ENCODE data around the gene MSRB3. TPM values are rescaled to one million over a fixed set of nuclear protein-coding genes. Genes with fewer than 3 reads are reported as not detected.
"Not testable (repeated sequence)": the region's sequence is repeated elsewhere in the genome, so short reads cannot be mapped to it uniquely, and the experiment has no call there.

The MSRB3 gene
- total RNA-seq, 1 experiment from 2014 or later: 0.55 TPM

- H3K4me1 ChIP-seq (replicated peaks; ENCODE audit: insufficient read depth): peaks cover 5% of the 10 kb centered on the region
- H3K9me3 ChIP-seq (ENCODE audit: insufficient read depth, low read depth): no peaks in the 10 kb centered on the region
- no TSS peak for BruUV-seq (replicated peaks)
- DNase-seq: no peak
- H4K20me1 ChIP-seq (ENCODE audit: insufficient read depth): no peaks in the 10 kb centered on the region
- no peaks in the 10 kb centered on the region for H3K36me3 ChIP-seq (ENCODE audit: low read depth)
- H3K9me2 ChIP-seq (ENCODE audit: insufficient read depth): no peaks in the 10 kb centered on the region
- no peak overlapping the region for H3K4me3 ChIP-seq
- H3K4me2 ChIP-seq: no peak overlapping the region
- POLR2A ChIA-PET (ENCODE audit: unreplicated experiment): no interaction called here
- CTCF ChIA-PET: no interaction called here
- intact Hi-C loops (cut with micrococcal nuclease; ENCODE audit: unreplicated experiment): no loop called here
- H2AFZ ChIP-seq: no peak overlapping the region
- no peaks in the 10 kb centered on the region for H3K27me3 ChIP-seq (ENCODE audit: insufficient read depth, low read depth)
- H3K79me2 ChIP-seq (ENCODE audit: low read depth): no peaks in the 10 kb centered on the region
- TF ChIP-seq EZH2 (IDR thresholded peaks at IDR 0.05; ENCODE audit: low read depth) (no peak), CTCF (conservative IDR thresholded peaks at IDR 0.05) (no peak)
- no peaks in the 10 kb centered on the region for H3F3A ChIP-seq (ENCODE audit: insufficient read depth, low read depth)
- H3K27ac ChIP-seq: no peak overlapping the region
These were observed 172.1 kb downstream of the MSRB3 start for GRCh38 chr12:65450625-65451024.

GRCh38 chr12:65454115-65454787, 175.8 kb downstream of the MSRB3 start:
- intact Hi-C loops (cut with micrococcal nuclease; ENCODE audit: unreplicated experiment): no loop called here
- DNase-seq: no peak
- H3K4me2 ChIP-seq: no peak overlapping the region
- CTCF ChIA-PET: no interaction called here
- H3K36me3 ChIP-seq (ENCODE audit: low read depth): no peaks in the 10 kb centered on the region
- H4K20me1 ChIP-seq (ENCODE audit: insufficient read depth): no peaks in the 10 kb centered on the region
- H3K4me1 ChIP-seq (replicated peaks; ENCODE audit: insufficient read depth): peaks cover 5% of the 10 kb centered on the region
- H3F3A ChIP-seq (ENCODE audit: insufficient read depth, low read depth): no peaks in the 10 kb centered on the region
- H3K27ac ChIP-seq: no peak overlapping the region
- no peak for TF ChIP-seq CTCF (conservative IDR thresholded peaks at IDR 0.05)
- TF ChIP-seq EZH2 (IDR thresholded peaks at IDR 0.05; ENCODE audit: low read depth): no peak
- no peaks in the 10 kb centered on the region for H3K27me3 ChIP-seq (ENCODE audit: insufficient read depth, low read depth)
- no peak overlapping the region for H2AFZ ChIP-seq
- BruUV-seq (replicated peaks): no TSS peak
- POLR2A ChIA-PET (ENCODE audit: unreplicated experiment): no interaction called here
- no peaks in the 10 kb centered on the region for H3K9me3 ChIP-seq (ENCODE audit: insufficient read depth, low read depth)
- no peaks in the 10 kb centered on the region for H3K79me2 ChIP-seq (ENCODE audit: low read depth)
- H3K9me2 ChIP-seq (ENCODE audit: insufficient read depth): no peaks in the 10 kb centered on the region
- no peak overlapping the region for H3K4me3 ChIP-seq

GRCh38 chr12:65457341-65457740, 178.9 kb downstream of the MSRB3 start:
- H3K4me2 ChIP-seq; POLR2A ChIA-PET (ENCODE audit: unreplicated experiment); H3K4me1 ChIP-seq (replicated peaks; ENCODE audit: insufficient read depth): not testable (repeated sequence)

GRCh38 chr12:65458718-65459117, 180.2 kb downstream of the MSRB3 start:
- intact Hi-C loops (cut with micrococcal nuclease; ENCODE audit: unreplicated experiment): no loop called here
- ChIA-PET CTCF (no interaction called here), POLR2A (ENCODE audit: unreplicated experiment) (no interaction called here)
- Histone ChIP-seq H3K4me1 (replicated peaks; ENCODE audit: insufficient read depth) (no peaks in the 10 kb centered on the region), H3K36me3 (ENCODE audit: low read depth) (no peaks in the 10 kb centered on the region), H3F3A (ENCODE audit: insufficient read depth, low read depth) (no peaks in the 10 kb centered on the region), H3K9me3 (ENCODE audit: insufficient read depth, low read depth) (no peaks in the 10 kb centered on the region), H3K27me3 (ENCODE audit: insufficient read depth, low read depth) (no peaks in the 10 kb centered on the region), H3K79me2 (ENCODE audit: low read depth) (no peaks in the 10 kb centered on the region), H3K27ac (no peak overlapping the region), H3K9me2 (ENCODE audit: insufficient read depth) (no peaks in the 10 kb centered on the region), H3K4me2 (no peak overlapping the region), H3K4me3 (no peak overlapping the region), H4K20me1 (ENCODE audit: insufficient read depth) (no peaks in the 10 kb centered on the region), H2AFZ (no peak overlapping the region)
- DNase-seq: no peak
- no TSS peak for BruUV-seq (replicated peaks)
- TF ChIP-seq CTCF (conservative IDR thresholded peaks at IDR 0.05) (no peak), EZH2 (IDR thresholded peaks at IDR 0.05; ENCODE audit: low read depth) (no peak)

More at GRCh38 chr12:65457341-65457740, 178.9 kb downstream of the MSRB3 start:
- BruUV-seq (replicated peaks); H3K79me2 ChIP-seq (ENCODE audit: low read depth); intact Hi-C loops (cut with micrococcal nuclease; ENCODE audit: unreplicated experiment); H2AFZ ChIP-seq; H4K20me1 ChIP-seq (ENCODE audit: insufficient read depth); DNase-seq; CTCF ChIA-PET; H3K27me3 ChIP-seq (ENCODE audit: insufficient read depth, low read depth); H3F3A ChIP-seq (ENCODE audit: insufficient read depth, low read depth); H3K4me3 ChIP-seq; H3K9me3 ChIP-seq (ENCODE audit: insufficient read depth, low read depth); H3K9me2 ChIP-seq (ENCODE audit: insufficient read depth); H3K27ac ChIP-seq; H3K36me3 ChIP-seq (ENCODE audit: low read depth): not testable (repeated sequence)
